Glutamatergic neuron (in vitro differentiated cells): ENCODE measurements around the gene PFKFB2. TPM values are rescaled to one million over a fixed set of nuclear protein-coding genes. Genes with fewer than 3 reads are reported as not detected.

Experiments
- DNase-seq: peaks from one replicate; pipeline ENCODE4 v3.0.0; 2022
- H3K27ac Mint-ChIP-seq: one replicate; pipeline ENCODE4 v1.8.0; 2020; ENCODE audit warnings: mild to moderate bottlenecking, mixed read lengths, inconsistent platforms; ENCODE audit not compliant: unreplicated experiment
- H3K27me3 Mint-ChIP-seq: one replicate; pipeline ENCODE4 v1.8.0; 2020; ENCODE audit warnings: mild to moderate bottlenecking, moderate library complexity, mixed read lengths, inconsistent platforms; ENCODE audit not compliant: unreplicated experiment
- H3K36me3 Mint-ChIP-seq: one replicate; pipeline ENCODE4 v1.8.0; 2020; ENCODE audit warnings: mild to moderate bottlenecking, mixed read lengths, inconsistent platforms; ENCODE audit not compliant: unreplicated experiment
- H3K4me1 Mint-ChIP-seq: one replicate; pipeline ENCODE4 v1.8.0; 2020; ENCODE audit warnings: mild to moderate bottlenecking, low read depth, mixed read lengths, inconsistent platforms; ENCODE audit not compliant: unreplicated experiment
- H3K4me3 Mint-ChIP-seq: one replicate; pipeline ENCODE4 v1.8.0; 2020; ENCODE audit warnings: mild to moderate bottlenecking, mixed read lengths, inconsistent platforms; ENCODE audit not compliant: unreplicated experiment
- H3K9me3 Mint-ChIP-seq: one replicate; pipeline ENCODE4 v1.8.0; 2020; ENCODE audit warnings: mild to moderate bottlenecking, moderate library complexity, mixed read lengths, inconsistent platforms; ENCODE audit not compliant: unreplicated experiment
- total RNA-seq: library from RNA; stranded (reverse); fragmentation: NEBNext Ultra II Directional; extraction: Animal tissue kit (Norgen Biotek cat#: 25700); gene quantifications from one replicate; pipeline ENCODE4 v1.2.1, GENCODE V29; 2021; ENCODE audit not compliant: unreplicated experiment
- TF ChIP-seq, protein P1 (sequence below): fragments of 200-600 bp; sonication (generic); IDR thresholded peaks from one replicate; pipeline ENCODE4 v1.5.0; 2021; ENCODE audit not compliant: partially characterized antibody, unreplicated experiment

The PFKFB2 gene
- total RNA-seq, 1 donor from 2014 or later = 3.6 TPM

GRCh38 chr1:207026104-207026534 is 27.0 kb upstream of the PFKFB2 start:
- Mint-ChIP-seq H3K36me3 (no peaks in the 10 kb centered on the region), H3K4me3 (no peak overlapping the region), H3K27me3 (peaks cover 3% of the 10 kb centered on the region), H3K27ac (no peak overlapping the region), H3K9me3 (no peaks in the 10 kb centered on the region), H3K4me1 (no peaks in the 10 kb centered on the region)
- DNase-seq = no peak
- TF ChIP-seq, protein P1, sequence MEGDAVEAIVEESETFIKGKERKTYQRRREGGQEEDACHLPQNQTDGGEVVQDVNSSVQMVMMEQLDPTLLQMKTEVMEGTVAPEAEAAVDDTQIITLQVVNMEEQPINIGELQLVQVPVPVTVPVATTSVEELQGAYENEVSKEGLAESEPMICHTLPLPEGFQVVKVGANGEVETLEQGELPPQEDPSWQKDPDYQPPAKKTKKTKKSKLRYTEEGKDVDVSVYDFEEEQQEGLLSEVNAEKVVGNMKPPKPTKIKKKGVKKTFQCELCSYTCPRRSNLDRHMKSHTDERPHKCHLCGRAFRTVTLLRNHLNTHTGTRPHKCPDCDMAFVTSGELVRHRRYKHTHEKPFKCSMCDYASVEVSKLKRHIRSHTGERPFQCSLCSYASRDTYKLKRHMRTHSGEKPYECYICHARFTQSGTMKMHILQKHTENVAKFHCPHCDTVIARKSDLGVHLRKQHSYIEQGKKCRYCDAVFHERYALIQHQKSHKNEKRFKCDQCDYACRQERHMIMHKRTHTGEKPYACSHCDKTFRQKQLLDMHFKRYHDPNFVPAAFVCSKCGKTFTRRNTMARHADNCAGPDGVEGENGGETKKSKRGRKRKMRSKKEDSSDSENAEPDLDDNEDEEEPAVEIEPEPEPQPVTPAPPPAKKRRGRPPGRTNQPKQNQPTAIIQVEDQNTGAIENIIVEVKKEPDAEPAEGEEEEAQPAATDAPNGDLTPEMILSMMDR = no peak

GRCh38 chr1:207027206-207027777 is 25.8 kb upstream of the PFKFB2 start:
- TF ChIP-seq, protein P1 = no peak
- no peak for DNase-seq
- no peaks in the 10 kb centered on the region for H3K4me1 Mint-ChIP-seq
- no peaks in the 10 kb centered on the region for H3K9me3 Mint-ChIP-seq
- H3K27ac Mint-ChIP-seq = no peak overlapping the region
- no peaks in the 10 kb centered on the region for H3K36me3 Mint-ChIP-seq
- H3K27me3 Mint-ChIP-seq = peaks cover 3% of the 10 kb centered on the region
- H3K4me3 Mint-ChIP-seq = no peak overlapping the region

DNA sequence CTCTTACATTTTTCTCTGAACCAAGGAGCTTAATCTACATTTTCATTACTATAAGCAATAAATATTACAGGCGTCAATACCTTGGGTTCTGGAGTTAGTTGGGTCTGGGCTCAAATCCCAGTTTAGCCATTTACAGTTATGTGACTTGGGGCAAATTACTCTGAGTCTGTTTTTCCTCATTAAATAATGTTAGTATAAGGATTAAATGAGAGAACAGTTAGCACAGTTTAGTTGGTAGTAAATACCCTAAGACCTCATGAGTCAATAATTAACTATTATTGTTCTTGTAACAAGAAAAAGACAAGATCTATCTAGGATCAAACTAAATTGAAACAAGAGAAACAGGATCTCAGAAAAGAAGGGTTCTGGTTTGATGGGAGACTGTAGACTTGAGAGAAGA is 25.2 kb upstream of the PFKFB2 start:
- Mint-ChIP-seq H3K27me3 (peaks cover 3% of the 10 kb centered on the region), H3K9me3 (no peaks in the 10 kb centered on the region), H3K4me3 (no peak overlapping the region), H3K27ac (no peak overlapping the region), H3K4me1 (no peaks in the 10 kb centered on the region), H3K36me3 (no peaks in the 10 kb centered on the region)
- DNase-seq = no peak
- TF ChIP-seq, protein P1 = no peak

GRCh38 chr1:207028884-207029650 is 24.0 kb upstream of the PFKFB2 start:
- TF ChIP-seq, protein P1 = no peak
- Mint-ChIP-seq H3K27ac (no peak overlapping the region), H3K36me3 (no peaks in the 10 kb centered on the region), H3K4me1 (no peaks in the 10 kb centered on the region), H3K27me3 (peaks cover 3% of the 10 kb centered on the region), H3K4me3 (no peak overlapping the region), H3K9me3 (no peaks in the 10 kb centered on the region)
- DNase-seq = no peak
